NCI-H69 (cell line): ENCODE measurements around the gene ACIN1.
"Not testable (repeated sequence)": the region's sequence is repeated elsewhere in the genome, so short reads cannot be mapped to it uniquely, and the experiment has no call there.

Experiments used
- DNase-seq: peaks from one replicate; lab custom pipeline; 2025; lab: John Stamatoyannopoulos, UW

Gene ACIN1

GRCh38 chr14:23015618-23016017 is 79.3 kb downstream of the ACIN1 start:
- no peak for DNase-seq

GRCh38 chr14:23013749-23014054 is 81.2 kb downstream of the ACIN1 start:
- DNase-seq = not testable (repeated sequence)

- DNase-seq = no peak
These were observed 81.7 kb downstream of the ACIN1 start for GRCh38 chr14:23013054-23013748.

GRCh38 chr14:23009939-23010726 is 84.8 kb downstream of the ACIN1 start, which contains the start of gene C14orf93:
Gene C14orf93, minus strand, starts transcription at chr14:23010143. Its CDS starts 11,120 bp downstream, at chr14:22999023.
- peak; percentile 92 for DNase-seq

- DNase-seq = peak; percentile 88
These were observed 85.4 kb downstream of the ACIN1 start for GRCh38 chr14:23009483-23009938.

GRCh38 chr14:23008831-23009230 is 86.1 kb downstream of the ACIN1 start:
- DNase-seq = peak; percentile 56
